Ureter (tissue), 1 donor: Measurements from ENCODE around the gene LRPAP1. TPM values are rescaled to one million over a fixed set of nuclear protein-coding genes. Genes with fewer than 3 reads are reported as not detected.
"Not testable (repeated sequence)": the region's sequence is repeated elsewhere in the genome, so short reads cannot be mapped to it uniquely, and the experiment has no call there.

Experiments used
- DNase-seq: peaks from one replicate; pipeline ENCODE4 v3.0.0-alpha.2; 2020; ENCODE audit warnings: low spot score
- total RNA-seq: library from RNA; stranded (reverse); gene quantifications from one replicate; pipeline ENCODE4 v1.2.4, GENCODE V29; 2023
- donor health status: DM: yes; HTN: yes; CAD: no.

LRPAP1 gene
- total RNA-seq, 1 donor from 2014 or later, result 145 TPM

DNA sequence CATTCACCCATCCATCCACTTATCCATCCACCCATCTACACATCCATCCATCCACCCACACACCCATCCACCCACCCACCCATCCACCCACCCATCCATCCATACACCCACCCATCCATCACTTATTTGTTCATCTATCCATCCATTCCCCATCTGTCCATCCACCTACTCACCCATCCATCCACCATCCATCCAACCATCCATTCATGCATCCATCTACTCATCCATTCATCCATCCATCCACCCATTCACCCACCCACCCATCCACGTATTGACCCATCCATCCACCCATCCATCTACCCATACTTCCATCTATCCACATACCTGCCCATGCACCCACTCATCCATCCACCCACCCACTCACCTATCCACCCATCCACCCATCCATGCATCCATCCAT is 28.2 kb upstream of the LRPAP1 start:
- not testable (repeated sequence) for DNase-seq

DNA sequence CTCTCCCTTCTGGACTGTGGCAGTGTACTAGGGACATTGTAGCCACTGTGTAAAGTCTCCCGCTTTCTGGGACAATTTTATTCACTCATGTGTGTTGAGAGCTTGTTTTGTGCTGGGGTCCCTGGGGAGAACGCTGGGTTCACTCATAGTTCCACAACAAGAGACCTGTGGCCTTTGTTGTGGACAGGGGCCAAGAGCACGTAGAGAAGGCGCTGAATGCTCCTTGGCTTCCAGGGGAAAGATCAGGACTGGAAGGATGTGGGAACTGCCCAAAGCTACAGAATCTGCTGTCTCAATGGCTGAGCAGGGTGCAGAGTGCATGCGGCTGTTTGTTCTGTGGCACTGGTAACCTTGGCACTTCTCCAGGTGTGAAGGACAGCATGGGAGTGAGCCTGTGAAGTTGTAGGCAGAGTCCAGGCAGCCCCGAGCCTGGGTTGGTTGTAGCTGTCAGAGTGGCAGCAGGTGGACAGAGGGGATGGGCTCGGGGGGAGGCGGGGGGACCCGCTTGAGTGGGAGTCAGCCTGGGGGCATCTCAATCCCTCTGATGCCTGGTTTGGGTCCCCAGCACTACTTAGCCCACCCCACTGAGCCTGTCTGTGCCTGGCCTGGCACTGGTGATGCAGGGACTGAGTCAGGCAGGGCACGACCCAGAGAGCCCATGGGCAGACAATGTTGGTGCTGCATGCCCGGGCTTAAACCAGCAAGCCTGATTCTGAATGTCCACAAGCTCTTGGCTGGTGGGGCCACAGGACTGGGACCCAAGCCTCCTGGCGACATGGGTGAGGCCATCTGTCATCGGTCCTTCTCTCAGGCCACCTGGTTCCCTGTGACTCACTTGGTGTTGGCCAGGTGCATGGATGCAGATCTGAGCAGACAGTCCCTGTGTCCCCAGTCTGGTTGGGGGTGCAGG is 27.4 kb upstream of the LRPAP1 start:
- not testable (repeated sequence) for DNase-seq

DNA sequence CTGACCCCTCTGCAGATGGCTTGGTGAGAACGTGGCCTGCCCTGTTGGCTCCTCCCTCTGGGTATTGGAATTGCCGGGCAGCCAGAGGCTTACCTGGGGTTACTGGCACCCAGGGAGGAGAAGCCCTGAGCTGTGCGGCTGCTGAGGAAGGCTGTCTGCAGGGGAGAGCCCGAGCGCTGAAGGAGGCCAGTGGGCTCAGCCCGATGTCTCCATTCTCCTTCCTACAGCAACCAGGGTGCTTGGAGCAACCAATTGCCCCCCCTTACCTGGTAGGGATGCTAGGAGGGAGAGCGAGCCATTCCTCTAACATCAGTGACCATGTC is 26.3 kb upstream of the LRPAP1 start:
- DNase-seq, result not testable (repeated sequence)

DNA sequence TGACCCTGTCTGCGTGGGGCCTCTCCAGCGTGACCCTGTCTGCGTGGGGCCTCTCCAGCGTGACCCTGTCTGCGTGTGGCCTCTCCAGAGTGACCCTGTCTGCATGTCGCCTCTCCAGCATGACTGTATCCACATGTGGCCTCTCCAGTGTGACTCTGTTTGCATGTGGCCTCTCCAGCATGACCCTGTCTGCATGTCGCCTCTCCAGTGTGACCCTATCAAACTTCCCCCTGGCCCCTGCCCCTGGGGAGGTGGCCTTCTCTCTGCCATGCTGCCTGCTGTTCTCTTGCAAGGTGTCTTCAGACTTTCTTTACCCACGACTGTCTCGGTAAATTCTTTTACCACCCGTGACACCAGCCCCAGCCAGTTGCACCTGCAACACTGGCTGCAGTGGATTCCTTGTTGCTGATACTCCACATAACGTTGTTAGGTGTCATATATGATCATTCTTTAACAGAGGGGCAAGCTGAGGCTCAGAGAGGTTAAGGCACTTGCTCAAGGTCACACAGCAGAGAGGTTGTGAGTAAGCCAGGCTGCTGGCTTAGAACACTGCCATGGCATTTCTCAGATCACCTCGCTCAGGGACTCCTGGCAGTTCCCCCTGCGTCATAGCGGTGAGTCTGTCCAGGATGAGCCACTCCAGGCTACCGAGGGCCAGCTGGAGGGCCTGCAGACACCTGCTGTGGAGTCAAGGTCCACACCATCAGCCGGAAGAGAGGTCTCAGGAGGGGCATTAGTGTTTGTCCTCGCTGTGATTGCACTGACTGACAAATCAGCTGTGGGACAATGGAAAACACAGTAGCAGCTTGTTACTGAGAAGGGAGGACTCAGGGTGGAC is 25.7 kb upstream of the LRPAP1 start:
- not testable (repeated sequence) for DNase-seq

DNA sequence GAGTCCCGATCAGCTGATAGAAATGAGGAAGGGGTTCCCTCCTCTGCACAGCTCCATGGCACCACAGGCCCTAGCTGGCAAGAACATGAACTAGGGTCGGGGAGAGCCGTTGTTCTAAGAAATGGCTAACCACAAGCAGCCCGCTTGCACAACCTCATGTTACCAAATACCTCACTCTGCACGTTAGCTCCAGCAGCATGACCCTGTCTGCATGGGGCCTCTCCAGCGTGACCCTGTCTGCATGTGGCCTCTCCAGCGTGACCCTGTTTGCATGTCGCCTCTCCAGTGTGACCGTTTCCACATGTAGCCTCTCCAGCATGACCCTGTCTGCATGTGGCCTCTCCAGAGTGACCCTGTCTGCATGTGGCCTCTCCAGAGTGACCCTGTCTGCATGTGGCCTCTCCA is 24.9 kb upstream of the LRPAP1 start:
- not testable (repeated sequence) for DNase-seq

DNA sequence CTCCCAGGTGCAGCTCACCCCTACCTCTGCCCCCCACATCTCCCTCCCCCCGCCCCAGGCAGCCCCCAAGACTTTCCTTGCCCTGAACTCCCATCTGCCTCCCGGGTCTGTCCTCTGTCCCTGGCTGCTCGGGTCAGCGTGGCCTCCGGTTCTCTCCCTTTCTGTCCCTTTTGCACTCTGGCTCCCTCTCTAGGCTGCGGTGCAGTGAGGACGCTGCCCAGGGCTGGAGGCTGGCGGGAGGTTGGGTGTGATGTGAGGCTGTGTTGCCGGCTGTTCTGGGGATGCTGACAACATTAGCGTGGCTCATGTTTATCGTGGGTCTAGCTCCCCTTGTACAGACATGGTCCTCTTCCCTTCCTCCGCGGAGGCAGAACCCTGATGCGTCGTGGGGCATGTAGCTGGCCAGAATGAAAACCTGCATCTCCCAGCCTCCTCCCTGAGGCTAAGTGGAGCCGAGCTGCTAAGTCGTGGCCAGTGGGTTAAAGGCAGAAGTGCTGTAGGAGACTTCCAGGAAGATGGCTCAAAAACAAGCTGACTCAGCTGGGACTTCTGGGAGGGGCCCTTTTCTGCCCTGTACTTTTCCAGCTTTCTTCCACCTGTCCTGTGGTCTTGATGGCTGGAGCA is 24.1 kb upstream of the LRPAP1 start:
- not testable (repeated sequence) for DNase-seq

DNA sequence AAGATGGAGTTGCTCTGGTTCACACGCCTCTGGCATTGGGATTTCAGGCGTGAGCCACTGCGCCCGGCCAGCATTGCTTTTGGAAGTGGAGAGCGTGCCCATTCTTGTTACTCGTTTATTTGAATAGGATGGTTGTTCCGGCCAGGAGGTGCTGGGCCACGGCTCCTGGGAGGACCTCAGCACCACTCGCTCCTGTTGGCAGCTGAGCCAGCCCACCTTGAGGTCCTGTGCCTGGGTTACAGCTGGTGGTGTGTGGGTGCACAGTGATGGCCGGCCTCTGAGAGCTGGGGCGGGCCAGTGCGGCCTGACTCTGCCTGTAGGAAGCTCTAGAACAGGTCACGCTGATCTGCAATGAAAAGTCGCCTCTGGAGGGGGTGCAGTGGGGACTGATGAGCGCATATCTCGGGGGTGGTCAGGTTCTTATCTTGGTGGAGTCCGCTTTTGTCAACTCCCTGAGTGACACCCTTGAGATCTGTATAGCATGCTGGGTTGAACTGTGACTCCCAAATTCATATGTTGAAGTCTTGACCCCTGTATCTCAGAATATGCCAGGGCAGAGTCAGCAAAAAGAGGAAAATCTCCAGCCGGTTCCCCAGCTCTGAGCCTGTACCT is 23.3 kb upstream of the LRPAP1 start:
- DNase-seq, result not testable (repeated sequence)

DNA sequence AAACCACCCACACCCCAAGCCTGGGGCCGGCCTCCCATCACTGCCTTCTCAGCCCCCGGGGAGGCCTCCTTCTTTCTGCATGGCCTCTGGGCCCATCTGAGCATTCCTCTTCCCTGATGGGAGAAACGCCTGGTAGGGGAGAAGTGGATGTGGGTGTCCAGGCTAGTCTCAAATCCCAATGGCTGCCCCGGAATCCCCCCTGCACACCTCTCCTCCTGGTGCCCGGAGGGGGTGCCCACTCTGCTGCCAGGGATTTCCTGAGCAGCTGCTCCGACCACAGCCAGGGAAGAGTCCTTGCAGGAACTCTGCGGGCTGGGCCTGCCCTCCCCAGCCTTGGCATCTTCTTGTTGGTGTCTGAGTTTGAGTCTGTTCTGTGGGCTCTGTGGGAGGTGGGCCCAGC is 19.1 kb upstream of the LRPAP1 start:
- not testable (repeated sequence) for DNase-seq

DNA sequence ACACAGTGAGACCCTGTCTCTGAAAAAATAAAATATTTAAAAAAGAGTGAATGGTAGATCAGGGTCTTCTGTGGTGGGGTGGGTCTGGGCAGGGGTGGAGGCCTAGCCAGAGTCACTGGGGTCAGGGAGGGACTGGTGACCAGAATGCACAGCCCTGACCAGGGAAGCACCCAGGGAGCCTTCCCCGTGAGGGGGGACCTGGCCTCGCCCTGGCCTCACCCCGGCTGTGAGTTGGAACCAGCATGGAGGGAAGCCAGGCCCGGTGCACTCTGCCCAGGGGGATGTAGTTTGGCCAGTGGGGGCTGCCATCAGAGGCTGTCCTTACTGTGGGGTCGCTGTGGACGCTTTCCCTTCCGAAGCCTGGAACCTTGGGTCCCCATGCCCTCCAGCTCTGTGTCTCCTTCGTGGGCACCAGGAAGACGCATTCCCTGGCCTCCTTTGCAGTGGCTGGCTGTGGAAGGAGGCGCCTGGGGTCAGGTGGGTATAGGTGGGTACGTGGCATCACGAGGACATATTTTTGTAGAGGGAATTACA is 18.6 kb upstream of the LRPAP1 start:
- not testable (repeated sequence) for DNase-seq

DNA sequence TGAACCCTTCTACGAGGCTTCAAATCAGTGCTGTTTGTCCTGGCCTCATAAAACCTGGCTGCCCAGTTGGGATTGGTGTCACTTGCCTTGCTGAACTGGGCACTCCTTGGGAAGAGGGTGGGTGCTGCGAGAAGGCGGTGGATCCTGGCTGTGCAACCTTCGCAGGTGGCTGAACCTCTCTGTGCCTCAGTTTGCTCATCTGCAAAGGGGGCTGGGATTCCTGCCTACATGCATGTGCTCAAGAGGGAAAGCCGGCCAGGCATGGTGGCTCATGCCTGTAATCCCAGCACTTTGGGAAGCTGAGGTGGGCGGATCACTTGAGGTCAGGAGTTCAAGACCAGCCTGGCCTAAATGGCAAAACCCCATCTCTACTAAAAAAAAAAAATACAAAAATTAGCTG is 17.8 kb upstream of the LRPAP1 start:
- not testable (repeated sequence) for DNase-seq

DNA sequence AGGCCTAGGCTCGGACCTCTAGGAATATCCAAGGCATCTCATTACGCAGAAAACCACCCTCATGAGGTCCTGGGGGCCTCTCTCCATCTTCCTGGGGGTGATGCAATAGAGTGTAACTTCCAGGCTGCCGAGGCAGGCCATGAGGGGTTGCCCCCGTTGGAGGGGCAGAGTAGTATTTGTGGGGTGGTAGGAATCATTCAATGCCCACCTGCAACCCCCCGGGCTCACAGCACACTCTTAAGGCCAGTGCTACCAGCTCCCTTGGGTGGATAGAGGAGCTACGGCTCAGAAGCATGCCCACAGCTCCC is 17.4 kb upstream of the LRPAP1 start:
- not testable (repeated sequence) for DNase-seq

DNA sequence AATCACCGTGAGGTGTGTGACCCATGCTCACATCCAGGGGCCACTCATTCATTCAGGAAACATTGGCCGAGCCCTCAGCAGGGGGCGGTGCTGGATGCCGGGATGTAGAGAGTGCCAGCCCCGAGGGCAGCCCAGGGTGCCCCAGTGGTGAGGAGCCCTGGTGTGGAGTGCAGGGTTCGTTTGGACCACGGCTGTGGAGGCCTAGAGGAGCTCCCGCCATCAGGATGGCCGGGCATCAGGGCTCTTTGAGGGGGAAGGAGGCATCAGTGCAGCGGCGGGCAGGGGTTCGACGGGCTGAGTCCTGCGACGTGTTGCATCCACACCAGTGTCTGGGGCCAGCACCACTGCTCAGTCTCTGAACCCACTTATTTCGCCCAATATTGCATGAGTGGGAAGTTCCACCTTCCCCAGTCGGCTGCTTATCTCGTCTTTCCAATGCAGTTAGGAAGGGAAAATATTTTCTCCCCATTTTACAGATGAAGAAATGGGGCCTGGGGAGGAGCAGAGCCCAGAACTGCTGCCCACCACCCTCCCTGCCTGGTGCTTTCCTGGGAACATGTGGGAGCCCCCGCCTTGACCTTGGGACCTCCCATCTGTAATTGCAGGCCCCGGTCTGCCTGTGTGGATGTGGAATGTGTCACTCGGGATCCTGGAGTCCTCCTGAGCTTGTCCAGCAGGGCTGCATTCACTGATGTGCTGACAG is 16.9 kb upstream of the LRPAP1 start:
- not testable (repeated sequence) for DNase-seq

DNA sequence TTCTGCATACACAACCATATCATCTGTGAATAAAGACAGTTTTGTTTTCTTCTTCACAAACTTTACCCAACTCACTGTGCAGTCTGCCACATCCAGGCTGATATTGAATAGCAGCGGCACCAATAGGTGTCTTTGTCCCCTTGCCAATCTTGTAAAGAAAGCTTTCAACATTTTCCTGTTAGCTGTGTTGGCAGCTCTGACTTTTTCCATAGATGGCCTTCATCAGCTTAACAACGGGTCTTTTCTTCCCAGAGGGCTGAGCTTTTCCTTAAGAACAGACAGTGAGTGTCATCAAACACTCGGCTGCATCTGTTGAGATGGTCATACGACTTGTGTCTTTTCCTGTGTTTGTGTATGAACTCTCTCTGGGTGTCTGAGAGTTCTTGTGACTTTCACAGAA is 14.5 kb upstream of the LRPAP1 start:
- DNase-seq, result not testable (repeated sequence)

DNA sequence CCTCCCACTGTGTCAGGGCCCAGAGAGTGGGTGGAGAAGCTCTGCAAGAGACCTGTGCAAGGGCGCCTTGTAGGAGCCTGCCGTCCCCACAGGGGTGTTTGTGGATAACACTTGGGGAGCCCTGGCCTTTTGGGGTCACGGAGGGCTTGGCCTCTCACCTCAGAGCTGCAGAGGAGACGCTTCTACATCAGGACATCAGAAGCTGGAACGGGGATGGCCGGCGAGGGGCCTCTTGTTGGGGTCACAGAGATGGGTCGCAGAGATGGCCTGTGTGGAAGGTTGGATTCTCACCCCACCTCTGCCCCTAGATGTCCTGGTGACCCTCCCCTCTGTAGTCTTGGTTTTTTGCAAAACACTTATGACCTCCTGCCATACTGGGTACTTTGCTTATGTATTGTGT is 13.1 kb upstream of the LRPAP1 start:
- DNase-seq, result not testable (repeated sequence)

DNA sequence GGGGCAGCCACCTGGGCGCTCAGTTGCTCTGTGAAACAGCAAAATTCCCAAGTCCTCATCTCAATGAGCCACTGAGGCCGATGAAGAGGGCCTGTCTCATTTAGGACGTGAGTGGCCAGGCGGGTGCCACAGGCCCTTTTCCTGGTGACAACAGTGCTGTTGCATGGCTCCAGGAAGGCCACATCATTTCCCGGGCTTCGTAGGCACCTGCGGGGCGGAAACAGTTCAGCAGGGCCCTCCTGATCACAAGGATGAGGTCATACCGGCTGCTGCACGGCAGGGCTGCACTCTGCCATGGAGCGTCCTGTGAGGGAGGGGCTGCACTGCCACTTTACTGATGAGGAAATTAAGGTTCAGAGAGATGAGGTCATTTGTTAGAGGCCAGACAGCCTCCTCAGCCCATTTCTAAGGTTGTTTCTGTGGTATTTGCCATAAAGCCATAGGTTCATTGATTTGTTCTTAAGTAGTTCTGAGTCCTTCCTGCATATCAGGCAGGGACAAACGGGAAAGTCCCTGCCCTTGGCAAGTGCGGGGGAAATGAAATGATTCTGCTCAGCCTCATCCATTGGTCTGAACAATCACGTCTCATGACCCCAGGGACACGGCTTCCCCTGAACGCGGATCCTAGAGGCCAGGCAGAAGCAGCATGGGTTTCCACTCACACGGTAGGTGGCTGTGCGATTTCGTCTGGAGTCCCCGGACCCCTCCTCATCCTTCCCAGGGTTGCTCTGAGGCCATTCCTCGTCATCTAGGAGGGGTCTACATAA is 12.2 kb upstream of the LRPAP1 start:
- not testable (repeated sequence) for DNase-seq

DNA sequence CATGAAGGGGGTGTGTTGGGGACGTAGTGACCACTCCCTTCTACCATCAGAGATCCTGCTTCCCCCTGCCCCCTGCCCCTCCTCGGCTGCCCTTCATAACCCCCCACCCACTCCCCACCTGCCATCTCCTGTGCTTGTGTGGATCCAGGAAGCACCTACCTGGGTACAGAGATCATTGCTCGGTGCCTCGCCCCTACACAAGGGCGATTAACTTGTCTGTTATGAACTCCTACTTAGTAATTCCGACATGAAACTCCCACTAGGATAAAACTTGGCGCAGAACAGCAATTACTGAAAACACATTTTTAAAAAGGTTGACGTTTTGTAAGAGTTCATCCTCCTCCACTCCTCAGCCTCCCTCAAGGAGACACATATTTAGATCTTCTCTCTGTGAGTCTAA is 11.2 kb upstream of the LRPAP1 start:
- DNase-seq, result not testable (repeated sequence)

DNA sequence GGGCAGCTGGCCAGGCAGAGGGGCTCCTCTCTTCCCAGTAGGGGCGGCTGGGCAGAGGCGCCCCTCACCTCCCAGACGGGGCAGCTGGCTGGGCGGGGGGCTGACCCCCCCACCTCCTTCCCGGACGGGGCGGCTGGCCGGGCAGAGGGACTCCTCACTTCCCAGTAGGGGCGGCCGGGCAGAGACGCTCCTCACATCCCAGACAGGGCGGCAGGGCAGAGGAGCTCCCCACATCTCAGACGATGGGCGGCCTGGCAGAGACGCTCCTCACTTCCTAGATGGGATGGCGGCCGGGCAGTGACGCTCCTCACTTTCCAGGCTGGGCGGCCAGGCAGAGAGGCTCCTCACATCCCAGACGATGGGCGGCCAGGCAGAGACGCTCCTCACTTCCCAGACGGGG is 6.7 kb upstream of the LRPAP1 start:
- DNase-seq, result not testable (repeated sequence)

DNA sequence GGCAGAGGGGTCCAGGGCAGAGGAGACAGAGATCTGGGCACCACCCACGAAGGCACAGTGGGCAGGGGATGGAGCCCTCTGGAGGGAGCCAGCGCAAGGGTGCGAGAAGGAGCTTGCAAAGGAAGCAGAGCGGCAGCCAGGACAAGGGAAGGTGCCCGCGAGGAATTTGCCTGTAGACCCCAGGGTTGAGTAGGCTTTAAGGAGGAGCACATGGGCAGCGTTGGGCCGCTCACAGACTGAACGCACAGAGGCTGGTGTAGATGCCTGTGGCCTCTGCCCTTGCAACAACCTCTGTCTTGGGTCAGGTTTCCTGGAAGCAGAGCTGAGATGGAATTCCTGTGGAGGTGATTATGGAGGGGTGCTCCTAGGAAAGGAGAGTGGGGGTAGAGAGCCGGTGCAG is 3.6 kb upstream of the LRPAP1 start:
- DNase-seq, result not testable (repeated sequence)

DNA sequence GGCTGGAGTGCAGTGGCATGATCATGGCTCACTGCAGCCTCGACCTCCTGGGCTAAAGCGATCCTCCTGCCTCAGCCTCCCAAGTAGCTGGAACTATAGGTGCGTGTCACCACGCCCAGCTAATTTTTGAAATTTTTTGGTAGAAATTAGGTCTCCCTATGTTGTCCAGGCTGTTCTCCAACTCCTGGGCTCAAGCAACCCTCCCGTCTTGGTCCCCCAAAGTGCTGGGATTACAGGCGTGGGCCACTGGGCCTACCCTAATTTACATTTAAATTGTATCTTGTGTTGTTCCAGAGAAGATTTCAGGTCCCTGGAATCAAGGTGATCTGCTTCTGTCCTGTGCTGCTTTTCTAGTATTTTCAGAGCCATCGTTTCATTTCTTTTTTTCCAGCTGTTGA is 1.2 kb upstream of the LRPAP1 start:
- DNase-seq, result no peak

DNA sequence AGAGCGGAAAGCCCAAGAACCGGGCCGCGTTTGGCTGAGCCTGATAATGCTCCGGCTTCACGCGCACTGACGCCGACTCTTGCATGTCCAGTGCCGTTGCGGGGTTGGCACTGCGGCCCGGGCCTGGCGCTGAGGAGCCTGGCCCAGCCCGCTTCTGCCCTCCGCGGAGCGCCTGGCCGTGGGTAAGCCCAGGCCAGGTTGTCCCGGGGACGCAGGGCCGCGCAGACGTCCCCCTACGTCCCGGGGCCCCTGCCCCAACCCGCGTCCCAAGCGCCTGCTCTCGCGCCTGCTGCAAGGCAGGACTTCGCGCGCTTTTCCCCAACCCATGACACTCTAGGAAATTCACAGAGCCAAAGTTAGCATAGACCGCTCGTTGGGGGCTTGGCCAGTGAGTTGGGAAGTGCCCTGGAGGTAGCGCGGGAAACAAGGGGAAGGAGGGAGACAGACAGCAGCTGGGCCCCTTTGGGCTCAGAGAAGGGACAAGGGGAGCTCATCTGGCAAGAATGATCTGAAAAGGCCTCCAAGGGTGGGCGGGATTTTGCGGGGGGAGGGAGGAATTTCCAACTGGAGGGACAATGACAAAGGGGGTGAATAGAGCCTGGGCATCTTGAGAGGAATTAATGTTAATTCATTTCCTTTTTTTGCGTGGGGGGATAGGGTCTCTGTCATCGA is 665 bp upstream of the LRPAP1 start:
- no peak for DNase-seq
